B cell (primary cell): ENCODE measurements around the gene OR8J1. TPM values are rescaled to one million over a fixed set of nuclear protein-coding genes. Genes with fewer than 3 reads are reported as not detected.

Experiments
- ATAC-seq: fragments of 200-7000 bp; cut with Tn5 transposase; one replicate; pipeline ENCODE4 v1.10.0; 2021; ENCODE audit warnings: low read depth, mild to moderate bottlenecking, moderate number of reproducible peaks, moderate library complexity
- CTCF ChIA-PET: fragments of 350-600 bp; sonication (Branson Sonifier 250); formaldehyde crosslinking; loops from one replicate; lab custom pipeline; 2021; ENCODE audit warnings: antibody characterized with exemption, inconsistent platforms; lab: Charles Lee
- POLR2A ChIA-PET: fragments of 350-600 bp; sonication (Branson Sonifier 250); formaldehyde crosslinking; loops from one replicate; lab custom pipeline; 2021; ENCODE audit warnings: antibody characterized with exemption; lab: Charles Lee
- DNase-seq: peaks from one replicate; pipeline ENCODE4 v3.0.0; 2013
- H2AFZ ChIP-seq: 2 replicates; pipeline ENCODE4 v1.6.1; 2012; ENCODE audit warnings: mild to moderate bottlenecking, low read depth, low read length; ENCODE audit not compliant: insufficient read depth, poor library complexity, severe bottlenecking
- H3K27ac ChIP-seq, 2 donors: 1 replicate in 1 of 2; 2 replicates in 1 of 2; pipeline ENCODE4 v1.5.1; 2012 to 2013; ENCODE audit warnings: low read length in 2 of 2, mild to moderate bottlenecking in 2 of 2, moderate library complexity in 1 of 2
- H3K27me3 ChIP-seq, 4 experiments: fragments of 200-600 bp in 1 of 4; sonication (generic) in 1 of 4; replicated peaks in 1 of 4; 1 replicate in 2 of 4; 2 replicates in 2 of 4; pipeline versions ENCODE4 v1.6.1 to v1.7.0; 2013 to 2016; ENCODE audit warnings: low read length in 3 of 4, mild to moderate bottlenecking in 2 of 4, mixed read lengths in 1 of 4, moderate library complexity in 1 of 4; ENCODE audit not compliant: insufficient read depth in 4 of 4, control insufficient read depth in 3 of 4; ENCODE audit errors: control extremely low read depth in 1 of 4
- H3K36me3 ChIP-seq, 2 experiments: replicated peaks in 1 of 2; 1 replicate in 1 of 2; 2 replicates in 1 of 2; pipeline versions ENCODE4 v1.6.1 to v1.7.1; 2013; ENCODE audit warnings: low read length in 1 of 2; ENCODE audit not compliant: insufficient read depth in 2 of 2, control insufficient read depth in 1 of 2; ENCODE audit errors: control extremely low read depth in 1 of 2, extremely low read depth in 1 of 2
- H3K4me1 ChIP-seq, 2 donors: fragments of 200-600 bp in 1 of 2; sonication (generic) in 1 of 2; 1 replicate in 1 of 2; 2 replicates in 1 of 2; pipeline versions ENCODE4 v1.5.1 to v1.6.1; 2013 to 2017; ENCODE audit warnings: low read length in 2 of 2; ENCODE audit not compliant: control insufficient read depth in 2 of 2, insufficient read depth in 2 of 2
- H3K4me2 ChIP-seq: replicated peaks from 2 replicates; pipeline ENCODE3; 2012; ENCODE audit warnings: mild to moderate bottlenecking, low read depth, low read length; ENCODE audit not compliant: poor library complexity, severe bottlenecking
- H3K4me3 ChIP-seq, 5 experiments: fragments of 200-600 bp in 1 of 5; sonication (generic) in 1 of 5; 1 replicate in 3 of 5; 2 replicates in 2 of 5; pipeline versions ENCODE4 v1.5.1 to v1.7.0; 2011 to 2016; ENCODE audit warnings: low read length in 4 of 5, mild to moderate bottlenecking in 4 of 5, low read depth in 2 of 5, control low read depth in 1 of 5, moderate library complexity in 1 of 5; ENCODE audit not compliant: insufficient read depth in 1 of 5; ENCODE audit errors: control extremely low read depth in 1 of 5, extremely low read depth in 1 of 5
- H3K79me2 ChIP-seq: fragments of 200-600 bp; sonication (generic); one replicate; pipeline ENCODE4 v1.6.0; 2016; ENCODE audit warnings: low read length; ENCODE audit not compliant: control insufficient read depth, insufficient read depth
- H3K9ac ChIP-seq: fragments of 200-600 bp; sonication (generic); 2 replicates; pipeline ENCODE4 v1.6.1; 2017; ENCODE audit warnings: mild to moderate bottlenecking, low read length, moderate library complexity
- H3K9me3 ChIP-seq, 3 donors: one replicate each; pipeline versions ENCODE4 v1.6.1 to v1.7.1; 2013; ENCODE audit warnings: low read length in 2 of 3; ENCODE audit not compliant: control insufficient read depth in 2 of 3, insufficient read depth in 1 of 3; ENCODE audit errors: control extremely low read depth in 1 of 3
- H4K20me1 ChIP-seq: 2 replicates; pipeline ENCODE4 v1.6.0; 2012; ENCODE audit warnings: mild to moderate bottlenecking, low read length; ENCODE audit not compliant: insufficient read depth, control insufficient read depth, poor library complexity, severe bottlenecking
- H3K27ac Mint-ChIP-seq: one replicate; pipeline ENCODE4 v1.8.0; 2021; ENCODE audit warnings: mixed read lengths
- H3K27me3 Mint-ChIP-seq: one replicate; pipeline ENCODE4 v1.8.0; 2021; ENCODE audit warnings: mixed read lengths
- H3K4me1 Mint-ChIP-seq: one replicate; pipeline ENCODE4 v1.8.0; 2021; ENCODE audit warnings: mixed read lengths
- H3K4me3 Mint-ChIP-seq: one replicate; pipeline ENCODE4 v1.8.0; 2021; ENCODE audit warnings: mixed read lengths
- H3K9me3 Mint-ChIP-seq: one replicate; pipeline ENCODE4 v1.8.0; 2022; ENCODE audit warnings: mixed read lengths; ENCODE audit not compliant: insufficient read depth
- CTCF ChIP-seq: fragments of 200-600 bp; IDR thresholded peaks from one replicate; pipeline ENCODE4 v1.8.0; 2022; ENCODE audit warnings: antibody characterized with exemption, mild to moderate bottlenecking
- EZH2 ChIP-seq: IDR thresholded peaks from 2 replicates; pipeline ENCODE4 v1.6.1; 2012; ENCODE audit warnings: borderline replicate concordance, low read depth, mild to moderate bottlenecking, moderate library complexity, low read length; ENCODE audit not compliant: insufficient read depth, poor library complexity, severe bottlenecking
- WGBS: methylation state at CpG from one replicate; pipeline ENCODE4 v1.1.5; 2013; ENCODE audit warnings: missing lambda C conversion rate; ENCODE audit not compliant: insufficient coverage; 5-methylcytosine and 5-hydroxymethylcytosine counted together
- intact Hi-C: fragments of 100-400 bp; cut with micrococcal nuclease; formaldehyde crosslinking; loops from one replicate; pipeline ENCODE4 v1.10.0; 2022
- polyA plus RNA-seq: library from polyadenylated mRNA; depleted of rRNA; stranded (reverse); fragments of >200 nt; gene quantifications from 2 replicates; pipeline ENCODE4 v1.2.3, GENCODE V29; 2012
- total RNA-seq, 2 donors: library from RNA; stranded (reverse); fragments of 120-200 nt in 1 of 2; gene quantifications; 1 replicate in 1 of 2; 2 replicates in 1 of 2; pipeline versions ENCODE4 v1.2.3 to v1.2.4, GENCODE V29; 2013 to 2022

The OR8J1 gene
- total and polyA plus RNA-seq, 2 donors (not counting 1 experiment from before 2014, with no cell fraction given): not detected

- no peaks in the 10 kb centered on the region for H3K4me1 ChIP-seq
- H3K36me3 ChIP-seq: no peaks in the 10 kb centered on the region
- CTCF ChIA-PET: no interaction called here
- H2AFZ ChIP-seq: no peak overlapping the region
- H3K79me2 ChIP-seq: no peaks in the 10 kb centered on the region
- H3K27me3 ChIP-seq: no peaks in the 10 kb centered on the region
- WGBS: no CpG with 5 or more reads among the region's 2 CpGs
- no peak for TF ChIP-seq EZH2
- no peak for TF ChIP-seq CTCF
- no peak overlapping the region for H3K4me3 ChIP-seq
- DNase-seq (no peak), ATAC-seq (no peak)
- H3K4me2 ChIP-seq: no peak overlapping the region
- no peaks in the 10 kb centered on the region for H4K20me1 ChIP-seq
- no peak overlapping the region for H3K27ac ChIP-seq
- H3K27me3 Mint-ChIP-seq: no peaks in the 10 kb centered on the region
- H3K4me3 Mint-ChIP-seq: no peak overlapping the region
- no peak overlapping the region for H3K27ac Mint-ChIP-seq
- POLR2A ChIA-PET: no interaction called here
- peaks cover 0 to 4% (median 1%) of the 10 kb centered on the region in 3 donors for H3K9me3 ChIP-seq
- H3K9me3 Mint-ChIP-seq: peaks cover 7% of the 10 kb centered on the region
- intact Hi-C loops: no loop called here
- no peak overlapping the region for H3K9ac ChIP-seq
- H3K4me1 Mint-ChIP-seq: no peaks in the 10 kb centered on the region
These were observed 26.0 kb downstream of the OR8J1 start for GRCh38 chr11:56380120-56380519.

- Histone ChIP-seq H3K4me3 (no peak overlapping the region), H3K9me3 (no peaks in the 10 kb centered on the region), H3K36me3 (no peaks in the 10 kb centered on the region), H2AFZ (no peak overlapping the region), H3K27ac (no peak overlapping the region), H3K9ac (no peak overlapping the region), H4K20me1 (no peaks in the 10 kb centered on the region), H3K4me2 (no peak overlapping the region), H3K4me1 (no peaks in the 10 kb centered on the region), H3K79me2 (no peaks in the 10 kb centered on the region), H3K27me3 (no peaks in the 10 kb centered on the region)
- POLR2A ChIA-PET: no interaction called here
- WGBS: 90% methylated on average over 2 of the region's 3 CpGs
- CTCF ChIA-PET: no interaction called here
- H3K4me1 Mint-ChIP-seq: no peaks in the 10 kb centered on the region
- peaks cover 5% of the 10 kb centered on the region for H3K9me3 Mint-ChIP-seq
- no peak overlapping the region for H3K4me3 Mint-ChIP-seq
- intact Hi-C loops: no loop called here
- no peak for ATAC-seq
- no peaks in the 10 kb centered on the region for H3K27me3 Mint-ChIP-seq
- TF ChIP-seq EZH2: no peak
- TF ChIP-seq CTCF: no peak
- no peak for DNase-seq
- no peak overlapping the region for H3K27ac Mint-ChIP-seq
These were observed 40.3 kb downstream of the OR8J1 start for GRCh38 chr11:56394381-56394780.
